GM23248 (cell line): ENCODE data around the gene ANO6. TPM values are rescaled to one million over a fixed set of nuclear protein-coding genes. Genes with fewer than 3 reads are reported as not detected.
"Not testable (repeated sequence)": the region's sequence is repeated elsewhere in the genome, so short reads cannot be mapped to it uniquely, and the experiment has no call there.

Experiments
- DNase-seq: peaks from one replicate; pipeline ENCODE4 v3.0.0-alpha.2; 2015
- H2AFZ ChIP-seq: fragments of 200-600 bp; sonication (generic); 2 replicates; pipeline ENCODE4 v1.6.1; 2016; ENCODE audit warnings: antibody characterized with exemption
- H3F3A ChIP-seq: fragments of 200-600 bp; sonication (generic); 2 replicates; pipeline ENCODE4 v1.6.1; 2016; ENCODE audit warnings: mild to moderate bottlenecking, antibody characterized with exemption, mixed run types; ENCODE audit not compliant: insufficient read depth
- H3K27ac ChIP-seq: fragments of 200-600 bp; sonication (generic); 2 replicates; pipeline ENCODE4 v1.5.1; 2016; ENCODE audit warnings: mild to moderate bottlenecking
- H3K27me3 ChIP-seq: fragments of 200-600 bp; sonication (generic); replicated peaks from 2 replicates; pipeline ENCODE4 v1.6.1; 2016; ENCODE audit warnings: mild to moderate bottlenecking; ENCODE audit not compliant: insufficient read depth
- H3K36me3 ChIP-seq: fragments of 200-600 bp; sonication (generic); 2 replicates; pipeline ENCODE4 v1.6.1; 2016; ENCODE audit warnings: low read depth, mild to moderate bottlenecking
- H3K4me1 ChIP-seq: fragments of 200-600 bp; sonication (generic); 2 replicates; pipeline ENCODE4 v1.6.1; 2016; ENCODE audit warnings: mild to moderate bottlenecking; ENCODE audit not compliant: insufficient read depth
- H3K4me2 ChIP-seq: fragments of 200-600 bp; sonication (generic); one replicate; pipeline ENCODE4 v1.6.1; 2016; ENCODE audit warnings: mild to moderate bottlenecking; ENCODE audit not compliant: unreplicated experiment
- H3K4me3 ChIP-seq: fragments of 200-600 bp; sonication (generic); 2 replicates; pipeline ENCODE4 v1.5.1; 2016; ENCODE audit warnings: mild to moderate bottlenecking
- H3K79me2 ChIP-seq: fragments of 200-600 bp; sonication (generic); 2 replicates; pipeline ENCODE4 v1.6.1; 2016; ENCODE audit warnings: mild to moderate bottlenecking; ENCODE audit not compliant: insufficient read depth
- H3K9ac ChIP-seq: fragments of 200-600 bp; sonication (generic); 2 replicates; pipeline ENCODE4 v1.6.1; 2016; ENCODE audit warnings: mild to moderate bottlenecking
- H3K9me2 ChIP-seq: fragments of 200-600 bp; sonication (generic); 2 replicates; pipeline ENCODE4 v1.6.1; 2016; ENCODE audit warnings: mixed run types, mild to moderate bottlenecking, moderate library complexity; ENCODE audit not compliant: insufficient read depth
- H3K9me3 ChIP-seq: fragments of 200-600 bp; sonication (generic); one replicate; pipeline ENCODE4 v1.6.1; 2017; ENCODE audit warnings: low read depth
- H4K20me1 ChIP-seq: fragments of 200-600 bp; sonication (generic); 2 replicates; pipeline ENCODE4 v1.6.0; 2016; ENCODE audit not compliant: insufficient read depth
- EZH2 ChIP-seq: fragments of 200-600 bp; sonication (generic); IDR thresholded peaks from 2 replicates; pipeline ENCODE4 v1.6.1; 2018; ENCODE audit warnings: antibody characterized with exemption, mild to moderate bottlenecking; ENCODE audit not compliant: insufficient read depth, poor library complexity, severe bottlenecking
- EZH2phosphoT487 ChIP-seq: fragments of 200-600 bp; sonication (generic); IDR thresholded peaks from 2 replicates; pipeline ENCODE4 v1.6.1; 2018; ENCODE audit warnings: antibody characterized with exemption, moderate library complexity, mild to moderate bottlenecking, low read depth; ENCODE audit not compliant: insufficient read depth
- WGBS, 2 experiments: methylation state at CpG; one replicate each; pipeline ENCODE4 v1.1.6; 2015 to 2017; ENCODE audit warnings: low lambda C conversion rate in 2 of 2, low coverage in 1 of 2; ENCODE audit errors: missing lambda C conversion rate in 2 of 2; 5-methylcytosine and 5-hydroxymethylcytosine counted together
- in situ Hi-C: fragments of 300-500 bp; cut with MboI; formaldehyde crosslinking; loops from 2 replicates; pipeline ENCODE4 v1.15.0; 2020
- polyA plus RNA-seq: library from polyadenylated mRNA; unstranded; fragments of >200 nt; fragmentation: Nextera tagmentation; extraction: Ambion mirVana; gene quantifications from 2 replicates; pipeline ENCODE4 v1.2.1, GENCODE V29; 2016
- total RNA-seq: library from RNA; depleted of rRNA; stranded (reverse); fragments of >200 nt; shearing (Covaris generic); gene quantifications from 2 replicates; pipeline ENCODE4 v1.2.3, GENCODE V29; 2014

Gene ANO6
- total and polyA plus RNA-seq, 2 experiments from 2014 or later: 50.1 to 65.4 TPM

GRCh38 chr12:45315462-45315861 lies 99.6 kb downstream of the ANO6 start:
- Histone ChIP-seq H2AFZ (no peak overlapping the region), H3F3A (peaks cover 2% of the 10 kb centered on the region; the same call in 1 of the 2 replicates), H3K9ac (no peak overlapping the region), H3K4me3 (no peak overlapping the region), H3K36me3 (peaks cover 10% of the 10 kb centered on the region; the same call in 1 of the 2 replicates), H3K79me2 (peaks cover 69% of the 10 kb centered on the region), H3K4me1 (peaks cover 8% of the 10 kb centered on the region), H3K9me2 (no peaks in the 10 kb centered on the region), H3K27me3 (no peaks in the 10 kb centered on the region), H3K4me2 (no peak overlapping the region), H3K9me3 (no peaks in the 10 kb centered on the region), H3K27ac (no peak overlapping the region), H4K20me1 (no peaks in the 10 kb centered on the region)
- 91 to 97% methylated on average over 4 of the region's 4 CpGs for WGBS, 2 experiments
- TF ChIP-seq EZH2 (no peak), EZH2phosphoT487 (no peak)
- in situ Hi-C loops: no loop called here
- peak; percentile 14 for DNase-seq

GRCh38 chr12:45317261-45317660 lies 101.4 kb downstream of the ANO6 start:
- H3K4me1 ChIP-seq, DNase-seq, H4K20me1 ChIP-seq, H3K9me3 ChIP-seq, H3K36me3 ChIP-seq, H3F3A ChIP-seq, H3K9ac ChIP-seq, H3K4me3 ChIP-seq, H3K27me3 ChIP-seq, in situ Hi-C loops, H3K27ac ChIP-seq, H3K9me2 ChIP-seq, H3K4me2 ChIP-seq, H2AFZ ChIP-seq: not testable (repeated sequence)
- WGBS, 2 experiments: 92 to 98% methylated on average over 3 of the region's 3 CpGs
- peaks cover 67% of the 10 kb centered on the region for H3K79me2 ChIP-seq

GRCh38 chr12:45322810-45323209 lies 106.9 kb downstream of the ANO6 start:
- Histone ChIP-seq H3K27me3 (no peaks in the 10 kb centered on the region), H3K79me2 (peaks cover 57% of the 10 kb centered on the region), H3K4me2 (no peak overlapping the region), H3K4me1 (no peaks in the 10 kb centered on the region; the same call in 1 of the 2 replicates), H3K27ac (no peak overlapping the region), H3K4me3 (no peak overlapping the region), H2AFZ (no peak overlapping the region), H3K9me3 (no peaks in the 10 kb centered on the region), H3K36me3 (no peaks in the 10 kb centered on the region), H3F3A (no peaks in the 10 kb centered on the region), H3K9me2 (no peaks in the 10 kb centered on the region), H4K20me1 (no peaks in the 10 kb centered on the region), H3K9ac (no peak overlapping the region)
- DNase-seq: no peak
- in situ Hi-C loops: no loop called here
- TF ChIP-seq EZH2phosphoT487 (no peak), EZH2 (no peak)
- WGBS, 2 experiments: 88 to 90% methylated on average over 4 of the region's 4 CpGs

GRCh38 chr12:45324391-45324790 lies 108.5 kb downstream of the ANO6 start:
- TF ChIP-seq EZH2phosphoT487 (no peak), EZH2 (no peak)
- peak; percentile 67 for DNase-seq

More at GRCh38 chr12:45324391-45324790, 108.5 kb downstream of the ANO6 start:
- WGBS, 2 experiments: 15 to 23% methylated on average over 4 of the region's 4 CpGs
- Histone ChIP-seq H3F3A (no peaks in the 10 kb centered on the region), H3K36me3 (no peaks in the 10 kb centered on the region), H3K4me1 (no peaks in the 10 kb centered on the region; the same call in 1 of the 2 replicates), H2AFZ (no peak overlapping the region), H3K4me2 (no peak overlapping the region), H3K9me3 (no peaks in the 10 kb centered on the region), H3K27me3 (no peaks in the 10 kb centered on the region), H3K9me2 (no peaks in the 10 kb centered on the region), H3K79me2 (peaks cover 64% of the 10 kb centered on the region), H3K4me3 (no peak overlapping the region), H4K20me1 (no peaks in the 10 kb centered on the region), H3K9ac (no peak overlapping the region), H3K27ac (peak overlapping the region; percentile 31)
- in situ Hi-C loops: no loop called here
